Neuron (in vitro differentiated cells): ENCODE measurements around the gene TDP1.

Experiments used
- H2AFZ ChIP-seq: one replicate; pipeline ENCODE4 v1.6.1; 2013; ENCODE audit warnings: low read depth, mild to moderate bottlenecking, inconsistent platforms, low read length, moderate library complexity
- H3K27me3 ChIP-seq: one replicate; pipeline ENCODE4 v1.6.1; 2013; ENCODE audit warnings: low read length; ENCODE audit not compliant: insufficient read depth
- H3K36me3 ChIP-seq: one replicate; pipeline ENCODE4 v1.6.1; 2013; ENCODE audit warnings: low read length; ENCODE audit not compliant: insufficient read depth
- H3K4me1 ChIP-seq: one replicate; pipeline ENCODE4 v1.6.1; 2013; ENCODE audit warnings: low read length; ENCODE audit not compliant: insufficient read depth
- H3K4me3 ChIP-seq: 2 replicates; pipeline ENCODE4 v1.5.1; 2013; ENCODE audit warnings: mild to moderate bottlenecking, low read length, moderate library complexity
- H3K9me3 ChIP-seq: one replicate; pipeline ENCODE4 v1.6.1; 2013; ENCODE audit warnings: low read length

The TDP1 gene

GRCh38 chr14:89986462-89987160, 30.9 kb downstream of the TDP1 start:
- Histone ChIP-seq H3K9me3 (no peaks in the 10 kb centered on the region), H3K4me3 (no peak overlapping the region), H2AFZ (no peak overlapping the region), H3K4me1 (no peaks in the 10 kb centered on the region), H3K36me3 (peaks cover 80% of the 10 kb centered on the region), H3K27me3 (no peaks in the 10 kb centered on the region)

GRCh38 chr14:89987161-89987475, 31.4 kb downstream of the TDP1 start:
- no peak overlapping the region for H2AFZ ChIP-seq
- no peaks in the 10 kb centered on the region for H3K9me3 ChIP-seq
- no peak overlapping the region for H3K4me3 ChIP-seq
- no peaks in the 10 kb centered on the region for H3K27me3 ChIP-seq
- peaks cover 80% of the 10 kb centered on the region for H3K36me3 ChIP-seq
- no peaks in the 10 kb centered on the region for H3K4me1 ChIP-seq

GRCh38 chr14:89988787-89989186, 33.1 kb downstream of the TDP1 start:
- no peak overlapping the region for H2AFZ ChIP-seq
- H3K9me3 ChIP-seq, result no peaks in the 10 kb centered on the region
- no peaks in the 10 kb centered on the region for H3K27me3 ChIP-seq
- no peaks in the 10 kb centered on the region for H3K4me1 ChIP-seq
- H3K36me3 ChIP-seq, result peaks cover 83% of the 10 kb centered on the region
- H3K4me3 ChIP-seq, result no peak overlapping the region

GRCh38 chr14:89990218-89990617, 34.5 kb downstream of the TDP1 start:
- H3K36me3 ChIP-seq, result peaks cover 80% of the 10 kb centered on the region

GRCh38 chr14:89990623-89991275, 35.0 kb downstream of the TDP1 start:
- Histone ChIP-seq H3K27me3 (no peaks in the 10 kb centered on the region), H3K36me3 (peaks cover 77% of the 10 kb centered on the region), H3K4me1 (no peaks in the 10 kb centered on the region), H2AFZ (no peak overlapping the region), H3K4me3 (no peak overlapping the region), H3K9me3 (no peaks in the 10 kb centered on the region)

More at GRCh38 chr14:89990218-89990617, 34.5 kb downstream of the TDP1 start:
- no peaks in the 10 kb centered on the region for H3K9me3 ChIP-seq
- H3K27me3 ChIP-seq, result no peaks in the 10 kb centered on the region
- no peak overlapping the region for H2AFZ ChIP-seq
- H3K4me3 ChIP-seq, result no peak overlapping the region
- no peaks in the 10 kb centered on the region for H3K4me1 ChIP-seq

GRCh38 chr14:89992273-89992672, 36.5 kb downstream of the TDP1 start:
- Histone ChIP-seq H3K27me3 (no peaks in the 10 kb centered on the region), H3K36me3 (peaks cover 78% of the 10 kb centered on the region), H3K4me3 (no peak overlapping the region), H3K9me3 (no peaks in the 10 kb centered on the region), H3K4me1 (no peaks in the 10 kb centered on the region), H2AFZ (no peak overlapping the region)

- H3K27me3 ChIP-seq, result no peaks in the 10 kb centered on the region
- H3K4me3 ChIP-seq, result no peak overlapping the region
- H3K4me1 ChIP-seq, result no peaks in the 10 kb centered on the region
- H3K9me3 ChIP-seq, result no peaks in the 10 kb centered on the region
- peaks cover 59% of the 10 kb centered on the region for H3K36me3 ChIP-seq
- no peak overlapping the region for H2AFZ ChIP-seq
Observed at GRCh38 chr14:89996963-89997362, 41.2 kb downstream of the TDP1 start.

GRCh38 chr14:90000935-90001334, 45.2 kb downstream of the TDP1 start:
- Histone ChIP-seq H2AFZ (no peak overlapping the region), H3K4me3 (no peak overlapping the region), H3K27me3 (no peaks in the 10 kb centered on the region), H3K36me3 (peaks cover 51% of the 10 kb centered on the region), H3K4me1 (no peaks in the 10 kb centered on the region), H3K9me3 (no peaks in the 10 kb centered on the region)

- Histone ChIP-seq H3K4me3 (no peak overlapping the region), H3K4me1 (no peaks in the 10 kb centered on the region), H2AFZ (no peak overlapping the region), H3K36me3 (peaks cover 35% of the 10 kb centered on the region), H3K9me3 (no peaks in the 10 kb centered on the region), H3K27me3 (no peaks in the 10 kb centered on the region)
Observed at GRCh38 chr14:90003526-90004307, 48.0 kb downstream of the TDP1 start.

GRCh38 chr14:90005441-90005840, 49.7 kb downstream of the TDP1 start:
- no peak overlapping the region for H2AFZ ChIP-seq
- no peaks in the 10 kb centered on the region for H3K9me3 ChIP-seq
- no peaks in the 10 kb centered on the region for H3K4me1 ChIP-seq
- no peaks in the 10 kb centered on the region for H3K27me3 ChIP-seq
- H3K36me3 ChIP-seq, result peaks cover 47% of the 10 kb centered on the region
- H3K4me3 ChIP-seq, result no peak overlapping the region

- Histone ChIP-seq H3K36me3 (peaks cover 52% of the 10 kb centered on the region), H3K4me3 (no peak overlapping the region), H3K27me3 (no peaks in the 10 kb centered on the region), H3K9me3 (peaks cover 3% of the 10 kb centered on the region), H2AFZ (no peak overlapping the region), H3K4me1 (no peaks in the 10 kb centered on the region)
Observed at GRCh38 chr14:90005939-90006530, 50.3 kb downstream of the TDP1 start.

- Histone ChIP-seq H3K4me1 (no peaks in the 10 kb centered on the region), H3K9me3 (peaks cover 7% of the 10 kb centered on the region), H3K27me3 (no peaks in the 10 kb centered on the region), H3K36me3 (peaks cover 63% of the 10 kb centered on the region), H2AFZ (no peak overlapping the region), H3K4me3 (no peak overlapping the region)
Observed at GRCh38 chr14:90017371-90017770, 61.6 kb downstream of the TDP1 start.
